GM23338 (cell line): ENCODE measurements around the gene FAM131A. TPM values are rescaled to one million over a fixed set of nuclear protein-coding genes. Genes with fewer than 3 reads are reported as not detected.

ENCODE experiments used
- ATAC-seq: fragments of 200-7000 bp; cut with Tn5 transposase; 3 replicates; pipeline ENCODE4 v1.9.1; 2020
- DNase-seq: peaks from one replicate; pipeline ENCODE4 v3.0.0-alpha.2; 2015; ENCODE audit warnings: low spot score
- H2AFZ ChIP-seq: fragments of 200-600 bp; sonication (generic); 2 replicates; pipeline ENCODE4 v1.8.0; 2016; ENCODE audit warnings: antibody characterized with exemption, mild to moderate bottlenecking, moderate library complexity
- H3F3A ChIP-seq: fragments of 200-600 bp; sonication (generic); replicated peaks from 2 replicates; pipeline ENCODE4 v1.8.0; 2017; ENCODE audit warnings: antibody characterized with exemption, mixed run types, low read depth
- H3K27ac ChIP-seq: fragments of 200-600 bp; sonication (generic); 2 replicates; pipeline ENCODE4 v1.6.1; 2016; ENCODE audit warnings: low read depth
- H3K27me3 ChIP-seq: fragments of 200-600 bp; sonication (generic); 2 replicates; pipeline ENCODE4 v1.8.0; 2016; ENCODE audit warnings: mild to moderate bottlenecking, mixed run types, moderate library complexity; ENCODE audit not compliant: insufficient read depth
- H3K36me3 ChIP-seq: fragments of 200-600 bp; sonication (generic); 2 replicates; pipeline ENCODE4 v1.8.0; 2016; ENCODE audit warnings: mild to moderate bottlenecking; ENCODE audit not compliant: insufficient read depth
- H3K4me1 ChIP-seq: fragments of 200-600 bp; sonication (generic); 2 replicates; pipeline ENCODE4 v1.8.0; 2016; ENCODE audit warnings: mild to moderate bottlenecking, moderate library complexity; ENCODE audit not compliant: insufficient read depth
- H3K4me2 ChIP-seq: fragments of 200-600 bp; sonication (generic); 2 replicates; pipeline ENCODE4 v1.7.1; 2017; ENCODE audit warnings: mixed run types
- H3K4me3 ChIP-seq: fragments of 200-600 bp; sonication (generic); 2 replicates; pipeline ENCODE4 v1.6.1; 2016; ENCODE audit warnings: mixed run types
- H3K79me2 ChIP-seq: fragments of 200-600 bp; sonication (generic); replicated peaks from 2 replicates; pipeline ENCODE4 v1.8.0; 2017; ENCODE audit warnings: mild to moderate bottlenecking; ENCODE audit not compliant: insufficient read depth
- H3K9me2 ChIP-seq: fragments of 200-600 bp; sonication (generic); 2 replicates; pipeline ENCODE4 v1.8.0; 2017; ENCODE audit not compliant: insufficient read depth
- H4K20me1 ChIP-seq: fragments of 200-600 bp; sonication (generic); replicated peaks from 2 replicates; pipeline ENCODE4 v1.8.0; 2017; ENCODE audit warnings: mild to moderate bottlenecking; ENCODE audit not compliant: insufficient read depth
- H3K27ac Mint-ChIP-seq: 2 replicates; pipeline ENCODE4 v1.8.0; 2020; ENCODE audit warnings: inconsistent platforms, mild to moderate bottlenecking, moderate library complexity, mixed read lengths
- H3K27me3 Mint-ChIP-seq: 3 replicates; pipeline ENCODE4 v1.8.0; 2022; ENCODE audit warnings: low read depth, mild to moderate bottlenecking, moderate library complexity, mixed read lengths, inconsistent platforms; ENCODE audit not compliant: insufficient read depth, poor library complexity
- H3K36me3 Mint-ChIP-seq: 3 replicates; pipeline ENCODE4 v1.8.0; 2021; ENCODE audit warnings: low read depth, mild to moderate bottlenecking, inconsistent platforms, moderate library complexity, mixed read lengths
- H3K4me1 Mint-ChIP-seq: 3 replicates; pipeline ENCODE4 v1.8.0; 2020; ENCODE audit warnings: mild to moderate bottlenecking, inconsistent platforms, mixed read lengths
- H3K4me3 Mint-ChIP-seq: 3 replicates; pipeline ENCODE4 v1.8.0; 2021; ENCODE audit warnings: moderate library complexity, mild to moderate bottlenecking, inconsistent platforms, mixed read lengths
- H3K9me3 Mint-ChIP-seq: 3 replicates; pipeline ENCODE4 v1.8.0; 2020; ENCODE audit warnings: moderate library complexity, mild to moderate bottlenecking, inconsistent platforms, mixed read lengths
- CREB1 ChIP-seq: fragments of 250-450 bp; sonication (Bioruptor Pico); IDR thresholded peaks from 2 replicates; pipeline ENCODE4 v1.5.0; 2020; ENCODE audit warnings: low read depth, mild to moderate bottlenecking, moderate library complexity
- EZH2 ChIP-seq: fragments of 200-600 bp; sonication (generic); IDR thresholded peaks from one replicate; pipeline ENCODE4 v1.8.0; 2017; ENCODE audit warnings: antibody characterized with exemption, mild to moderate bottlenecking, low read depth; ENCODE audit not compliant: unreplicated experiment
- EZH2phosphoT487 ChIP-seq: fragments of 200-600 bp; sonication (generic); IDR thresholded peaks from one replicate; pipeline ENCODE4 v1.8.1; 2018; ENCODE audit warnings: antibody characterized with exemption; ENCODE audit not compliant: unreplicated experiment
- JUNB ChIP-seq: IDR thresholded peaks from one replicate; pipeline ENCODE4 v1.6.1; 2016; ENCODE audit warnings: antibody characterized with exemption; ENCODE audit not compliant: unreplicated experiment
- NANOG ChIP-seq: IDR thresholded peaks from 2 replicates; pipeline ENCODE4 v1.6.1; 2016; ENCODE audit warnings: antibody characterized with exemption, borderline replicate concordance
- POLR2AphosphoS5 ChIP-seq: IDR thresholded peaks from 2 replicates; pipeline ENCODE4 v1.6.1; 2016; ENCODE audit warnings: antibody characterized with exemption, low read depth
- STAT1 ChIP-seq: IDR thresholded peaks from one replicate; pipeline ENCODE4 v1.6.1; 2016; ENCODE audit warnings: antibody characterized with exemption; ENCODE audit not compliant: unreplicated experiment
- ZNF114 ChIP-seq: fragments of 250-450 bp; sonication (Bioruptor Pico); IDR thresholded peaks from 2 replicates; pipeline ENCODE4 v1.5.0; 2020; ENCODE audit warnings: mild to moderate bottlenecking, moderate library complexity
- ZNF331 ChIP-seq: fragments of 250-450 bp; sonication (Bioruptor Pico); IDR thresholded peaks from 2 replicates; pipeline ENCODE4 v1.5.0; 2020; ENCODE audit warnings: low read depth, mild to moderate bottlenecking, moderate library complexity
- polyA plus RNA-seq: library from polyadenylated mRNA; unstranded; fragments of >200 nt; fragmentation: Nextera tagmentation; extraction: Ambion mirVana; gene quantifications from 2 replicates; pipeline ENCODE4 v1.2.1, GENCODE V29; 2016
- total RNA-seq: library from RNA; depleted of rRNA; stranded (reverse); fragments of >200 nt; shearing (Covaris generic); gene quantifications from 2 replicates; pipeline ENCODE4 v1.2.3, GENCODE V29; 2014
- TF ChIP-seq, protein P1 (sequence below): IDR thresholded peaks from 2 replicates; pipeline ENCODE4 v1.6.1; 2016; ENCODE audit warnings: antibody characterized with exemption
- TF ChIP-seq, protein P2 (sequence below): IDR thresholded peaks from one replicate; pipeline ENCODE4 v1.6.1; 2018; ENCODE audit warnings: antibody characterized with exemption; ENCODE audit not compliant: unreplicated experiment
- TF ChIP-seq, protein P3 (sequence below), 2 experiments: fragments of 200-600 bp in 1 of 2; sonication (generic) in 1 of 2; conservative IDR thresholded peaks; 2 replicates each; pipeline versions ENCODE4 v1.5.1 to v1.6.1; 2016 to 2017; ENCODE audit warnings: antibody characterized with exemption in 2 of 2, low read depth in 2 of 2, mild to moderate bottlenecking in 2 of 2, moderate library complexity in 1 of 2
- TF ChIP-seq, protein P4 (sequence below): fragments of 250-450 bp; sonication (Bioruptor Pico); IDR thresholded peaks from 2 replicates; pipeline ENCODE4 v1.5.0; 2020; ENCODE audit warnings: mild to moderate bottlenecking, moderate library complexity

Gene FAM131A
- total and polyA plus RNA-seq, 2 experiments from 2014 or later = 6.7 to 31.8 TPM

DNA sequence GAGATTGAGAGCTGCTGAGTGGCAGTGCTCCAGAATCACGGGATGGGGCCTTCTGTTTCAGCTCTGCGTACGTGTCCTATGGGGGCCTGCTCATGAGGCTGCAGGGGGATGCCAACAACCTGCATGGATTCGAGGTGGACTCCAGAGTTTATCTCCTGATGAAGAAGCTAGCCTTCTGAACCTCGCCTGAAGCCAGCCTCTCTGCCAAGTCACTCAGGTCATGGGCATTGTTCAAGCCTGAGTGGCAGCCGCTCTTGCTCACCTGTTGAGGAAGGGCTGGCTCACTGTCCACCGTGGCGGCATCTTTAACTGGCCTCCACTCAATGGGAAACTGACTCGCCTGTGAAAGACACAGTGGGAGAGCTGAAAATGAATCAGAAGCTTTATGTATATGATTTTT lies 30.7 kb downstream of the FAM131A start:
- peaks cover 2% of the 10 kb centered on the region; the same call in 1 of the 3 replicates for H3K9me3 Mint-ChIP-seq
- Histone ChIP-seq H3K79me2 (peaks cover 26% of the 10 kb centered on the region), H3K4me3 (no peak overlapping the region), H4K20me1 (peaks cover 17% of the 10 kb centered on the region; the same call in 1 of the 2 replicates), H3K27me3 (no peaks in the 10 kb centered on the region), H3K27ac (no peak overlapping the region), H3K4me1 (peaks cover 22% of the 10 kb centered on the region), H3F3A (peaks cover 11% of the 10 kb centered on the region; the same call in 1 of the 2 replicates), H3K36me3 (peaks cover 24% of the 10 kb centered on the region), H3K4me2 (no peak overlapping the region), H2AFZ (no peak overlapping the region), H3K9me2 (no peaks in the 10 kb centered on the region)
- peaks cover 57% of the 10 kb centered on the region for H3K36me3 Mint-ChIP-seq
- ATAC-seq = no peak
- no peak overlapping the region for H3K27ac Mint-ChIP-seq
- no peak overlapping the region for H3K4me3 Mint-ChIP-seq
- no peak for TF ChIP-seq CREB1 (CRISPR knock-in tag)
- no peak for TF ChIP-seq EZH2phosphoT487
- TF ChIP-seq, protein P1, sequence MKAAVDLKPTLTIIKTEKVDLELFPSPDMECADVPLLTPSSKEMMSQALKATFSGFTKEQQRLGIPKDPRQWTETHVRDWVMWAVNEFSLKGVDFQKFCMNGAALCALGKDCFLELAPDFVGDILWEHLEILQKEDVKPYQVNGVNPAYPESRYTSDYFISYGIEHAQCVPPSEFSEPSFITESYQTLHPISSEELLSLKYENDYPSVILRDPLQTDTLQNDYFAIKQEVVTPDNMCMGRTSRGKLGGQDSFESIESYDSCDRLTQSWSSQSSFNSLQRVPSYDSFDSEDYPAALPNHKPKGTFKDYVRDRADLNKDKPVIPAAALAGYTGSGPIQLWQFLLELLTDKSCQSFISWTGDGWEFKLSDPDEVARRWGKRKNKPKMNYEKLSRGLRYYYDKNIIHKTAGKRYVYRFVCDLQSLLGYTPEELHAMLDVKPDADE = no peak
- TF ChIP-seq, protein P2, sequence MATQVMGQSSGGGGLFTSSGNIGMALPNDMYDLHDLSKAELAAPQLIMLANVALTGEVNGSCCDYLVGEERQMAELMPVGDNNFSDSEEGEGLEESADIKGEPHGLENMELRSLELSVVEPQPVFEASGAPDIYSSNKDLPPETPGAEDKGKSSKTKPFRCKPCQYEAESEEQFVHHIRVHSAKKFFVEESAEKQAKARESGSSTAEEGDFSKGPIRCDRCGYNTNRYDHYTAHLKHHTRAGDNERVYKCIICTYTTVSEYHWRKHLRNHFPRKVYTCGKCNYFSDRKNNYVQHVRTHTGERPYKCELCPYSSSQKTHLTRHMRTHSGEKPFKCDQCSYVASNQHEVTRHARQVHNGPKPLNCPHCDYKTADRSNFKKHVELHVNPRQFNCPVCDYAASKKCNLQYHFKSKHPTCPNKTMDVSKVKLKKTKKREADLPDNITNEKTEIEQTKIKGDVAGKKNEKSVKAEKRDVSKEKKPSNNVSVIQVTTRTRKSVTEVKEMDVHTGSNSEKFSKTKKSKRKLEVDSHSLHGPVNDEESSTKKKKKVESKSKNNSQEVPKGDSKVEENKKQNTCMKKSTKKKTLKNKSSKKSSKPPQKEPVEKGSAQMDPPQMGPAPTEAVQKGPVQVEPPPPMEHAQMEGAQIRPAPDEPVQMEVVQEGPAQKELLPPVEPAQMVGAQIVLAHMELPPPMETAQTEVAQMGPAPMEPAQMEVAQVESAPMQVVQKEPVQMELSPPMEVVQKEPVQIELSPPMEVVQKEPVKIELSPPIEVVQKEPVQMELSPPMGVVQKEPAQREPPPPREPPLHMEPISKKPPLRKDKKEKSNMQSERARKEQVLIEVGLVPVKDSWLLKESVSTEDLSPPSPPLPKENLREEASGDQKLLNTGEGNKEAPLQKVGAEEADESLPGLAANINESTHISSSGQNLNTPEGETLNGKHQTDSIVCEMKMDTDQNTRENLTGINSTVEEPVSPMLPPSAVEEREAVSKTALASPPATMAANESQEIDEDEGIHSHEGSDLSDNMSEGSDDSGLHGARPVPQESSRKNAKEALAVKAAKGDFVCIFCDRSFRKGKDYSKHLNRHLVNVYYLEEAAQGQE = no peak
- TF ChIP-seq, protein P3, sequence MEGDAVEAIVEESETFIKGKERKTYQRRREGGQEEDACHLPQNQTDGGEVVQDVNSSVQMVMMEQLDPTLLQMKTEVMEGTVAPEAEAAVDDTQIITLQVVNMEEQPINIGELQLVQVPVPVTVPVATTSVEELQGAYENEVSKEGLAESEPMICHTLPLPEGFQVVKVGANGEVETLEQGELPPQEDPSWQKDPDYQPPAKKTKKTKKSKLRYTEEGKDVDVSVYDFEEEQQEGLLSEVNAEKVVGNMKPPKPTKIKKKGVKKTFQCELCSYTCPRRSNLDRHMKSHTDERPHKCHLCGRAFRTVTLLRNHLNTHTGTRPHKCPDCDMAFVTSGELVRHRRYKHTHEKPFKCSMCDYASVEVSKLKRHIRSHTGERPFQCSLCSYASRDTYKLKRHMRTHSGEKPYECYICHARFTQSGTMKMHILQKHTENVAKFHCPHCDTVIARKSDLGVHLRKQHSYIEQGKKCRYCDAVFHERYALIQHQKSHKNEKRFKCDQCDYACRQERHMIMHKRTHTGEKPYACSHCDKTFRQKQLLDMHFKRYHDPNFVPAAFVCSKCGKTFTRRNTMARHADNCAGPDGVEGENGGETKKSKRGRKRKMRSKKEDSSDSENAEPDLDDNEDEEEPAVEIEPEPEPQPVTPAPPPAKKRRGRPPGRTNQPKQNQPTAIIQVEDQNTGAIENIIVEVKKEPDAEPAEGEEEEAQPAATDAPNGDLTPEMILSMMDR (conservative IDR thresholded peaks at IDR 0.05; ENCODE audit: low read depth in 2 of 2) = no peak
- TF ChIP-seq POLR2AphosphoS5 = no peak
- no peak for TF ChIP-seq ZNF114 (CRISPR knock-in tag)
- TF ChIP-seq ZNF331 (CRISPR knock-in tag) = no peak
- TF ChIP-seq, protein P4, sequence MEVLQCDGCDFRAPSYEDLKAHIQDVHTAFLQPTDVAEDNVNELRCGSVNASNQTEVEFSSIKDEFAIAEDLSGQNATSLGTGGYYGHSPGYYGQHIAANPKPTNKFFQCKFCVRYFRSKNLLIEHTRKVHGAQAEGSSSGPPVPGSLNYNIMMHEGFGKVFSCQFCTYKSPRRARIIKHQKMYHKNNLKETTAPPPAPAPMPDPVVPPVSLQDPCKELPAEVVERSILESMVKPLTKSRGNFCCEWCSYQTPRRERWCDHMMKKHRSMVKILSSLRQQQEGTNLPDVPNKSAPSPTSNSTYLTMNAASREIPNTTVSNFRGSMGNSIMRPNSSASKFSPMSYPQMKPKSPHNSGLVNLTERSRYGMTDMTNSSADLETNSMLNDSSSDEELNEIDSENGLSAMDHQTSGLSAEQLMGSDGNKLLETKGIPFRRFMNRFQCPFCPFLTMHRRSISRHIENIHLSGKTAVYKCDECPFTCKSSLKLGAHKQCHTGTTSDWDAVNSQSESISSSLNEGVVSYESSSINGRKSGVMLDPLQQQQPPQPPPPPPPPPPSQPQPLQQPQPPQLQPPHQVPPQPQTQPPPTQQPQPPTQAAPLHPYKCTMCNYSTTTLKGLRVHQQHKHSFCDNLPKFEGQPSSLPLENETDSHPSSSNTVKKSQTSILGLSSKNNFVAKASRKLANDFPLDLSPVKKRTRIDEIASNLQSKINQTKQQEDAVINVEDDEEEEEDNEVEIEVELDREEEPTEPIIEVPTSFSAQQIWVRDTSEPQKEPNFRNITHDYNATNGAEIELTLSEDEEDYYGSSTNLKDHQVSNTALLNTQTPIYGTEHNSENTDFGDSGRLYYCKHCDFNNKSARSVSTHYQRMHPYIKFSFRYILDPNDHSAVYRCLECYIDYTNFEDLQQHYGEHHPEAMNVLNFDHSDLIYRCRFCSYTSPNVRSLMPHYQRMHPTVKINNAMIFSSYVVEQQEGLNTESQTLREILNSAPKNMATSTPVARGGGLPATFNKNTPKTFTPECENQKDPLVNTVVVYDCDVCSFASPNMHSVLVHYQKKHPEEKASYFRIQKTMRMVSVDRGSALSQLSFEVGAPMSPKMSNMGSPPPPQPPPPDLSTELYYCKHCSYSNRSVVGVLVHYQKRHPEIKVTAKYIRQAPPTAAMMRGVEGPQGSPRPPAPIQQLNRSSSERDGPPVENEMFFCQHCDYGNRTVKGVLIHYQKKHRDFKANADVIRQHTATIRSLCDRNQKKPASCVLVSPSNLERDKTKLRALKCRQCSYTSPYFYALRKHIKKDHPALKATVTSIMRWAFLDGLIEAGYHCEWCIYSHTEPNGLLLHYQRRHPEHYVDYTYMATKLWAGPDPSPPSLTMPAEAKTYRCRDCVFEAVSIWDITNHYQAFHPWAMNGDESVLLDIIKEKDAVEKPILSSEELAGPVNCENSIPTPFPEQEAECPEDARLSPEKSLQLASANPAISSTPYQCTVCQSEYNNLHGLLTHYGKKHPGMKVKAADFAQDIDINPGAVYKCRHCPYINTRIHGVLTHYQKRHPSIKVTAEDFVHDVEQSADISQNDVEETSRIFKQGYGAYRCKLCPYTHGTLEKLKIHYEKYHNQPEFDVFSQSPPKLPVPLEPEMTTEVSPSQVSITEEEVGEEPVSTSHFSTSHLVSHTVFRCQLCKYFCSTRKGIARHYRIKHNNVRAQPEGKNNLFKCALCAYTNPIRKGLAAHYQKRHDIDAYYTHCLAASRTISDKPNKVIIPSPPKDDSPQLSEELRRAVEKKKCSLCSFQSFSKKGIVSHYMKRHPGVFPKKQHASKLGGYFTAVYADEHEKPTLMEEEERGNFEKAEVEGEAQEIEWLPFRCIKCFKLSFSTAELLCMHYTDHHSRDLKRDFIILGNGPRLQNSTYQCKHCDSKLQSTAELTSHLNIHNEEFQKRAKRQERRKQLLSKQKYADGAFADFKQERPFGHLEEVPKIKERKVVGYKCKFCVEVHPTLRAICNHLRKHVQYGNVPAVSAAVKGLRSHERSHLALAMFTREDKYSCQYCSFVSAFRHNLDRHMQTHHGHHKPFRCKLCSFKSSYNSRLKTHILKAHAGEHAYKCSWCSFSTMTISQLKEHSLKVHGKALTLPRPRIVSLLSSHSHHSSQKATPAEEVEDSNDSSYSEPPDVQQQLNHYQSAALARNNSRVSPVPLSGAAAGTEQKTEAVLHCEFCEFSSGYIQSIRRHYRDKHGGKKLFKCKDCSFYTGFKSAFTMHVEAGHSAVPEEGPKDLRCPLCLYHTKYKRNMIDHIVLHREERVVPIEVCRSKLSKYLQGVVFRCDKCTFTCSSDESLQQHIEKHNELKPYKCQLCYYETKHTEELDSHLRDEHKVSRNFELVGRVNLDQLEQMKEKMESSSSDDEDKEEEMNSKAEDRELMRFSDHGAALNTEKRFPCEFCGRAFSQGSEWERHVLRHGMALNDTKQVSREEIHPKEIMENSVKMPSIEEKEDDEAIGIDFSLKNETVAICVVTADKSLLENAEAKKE (CRISPR knock-in tag) = no peak
- no peak for TF ChIP-seq NANOG
- TF ChIP-seq STAT1 = no peak
- no peak for TF ChIP-seq EZH2
- no peak for TF ChIP-seq JUNB
- H3K4me1 Mint-ChIP-seq = peaks cover 35% of the 10 kb centered on the region
- peaks cover 14% of the 10 kb centered on the region for H3K27me3 Mint-ChIP-seq
- DNase-seq = no peak
